Hematopoietic multipotent progenitor cell treated with erythropoietin and hydrocortisone succinate and interleukin-3 and kit ligand, for 8 days (in vitro differentiated cells): ENCODE results near the gene DISP3.

Source experiments
- DNase-seq: peaks from one replicate; pipeline ENCODE4 v3.0.0-alpha.2; 2015

Gene DISP3

DNA sequence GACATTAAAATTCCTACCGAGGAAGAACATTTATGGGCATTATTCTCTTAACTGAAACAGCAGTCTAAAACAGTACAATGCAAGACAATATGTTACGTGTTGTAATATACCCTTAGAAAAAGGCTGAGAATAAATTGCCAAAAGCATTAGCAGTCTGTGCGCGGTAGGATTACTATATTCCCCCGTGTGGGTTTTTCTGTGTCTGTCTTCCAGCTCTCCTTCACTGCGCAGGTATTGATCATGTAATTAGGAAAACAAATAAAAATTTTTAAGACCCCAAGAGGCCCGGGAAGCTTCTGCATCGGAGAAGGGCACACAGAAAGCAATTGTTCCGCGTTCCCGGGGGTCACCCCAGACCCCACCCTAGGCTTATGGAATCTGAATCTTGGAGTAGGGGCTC, 106.4 kb downstream of the DISP3 start:
- no peak for DNase-seq
